HG02798 (cell line): ENCODE data around the gene SNRK.

Source experiments
- ATAC-seq: cut with Tn5 transposase; IDR thresholded peaks from one replicate; pipeline ENCODE4 v1.9.1; 2021; ENCODE audit warnings: mild to moderate bottlenecking; ENCODE audit not compliant: unreplicated experiment, poor library complexity

Gene SNRK

GRCh38 chr3:43366885-43367284, 80.5 kb downstream of the SNRK start:
- ATAC-seq: no peak

- no peak for ATAC-seq
Measured at GRCh38 chr3:43369404-43370292, 83.3 kb downstream of the SNRK start.

DNA sequence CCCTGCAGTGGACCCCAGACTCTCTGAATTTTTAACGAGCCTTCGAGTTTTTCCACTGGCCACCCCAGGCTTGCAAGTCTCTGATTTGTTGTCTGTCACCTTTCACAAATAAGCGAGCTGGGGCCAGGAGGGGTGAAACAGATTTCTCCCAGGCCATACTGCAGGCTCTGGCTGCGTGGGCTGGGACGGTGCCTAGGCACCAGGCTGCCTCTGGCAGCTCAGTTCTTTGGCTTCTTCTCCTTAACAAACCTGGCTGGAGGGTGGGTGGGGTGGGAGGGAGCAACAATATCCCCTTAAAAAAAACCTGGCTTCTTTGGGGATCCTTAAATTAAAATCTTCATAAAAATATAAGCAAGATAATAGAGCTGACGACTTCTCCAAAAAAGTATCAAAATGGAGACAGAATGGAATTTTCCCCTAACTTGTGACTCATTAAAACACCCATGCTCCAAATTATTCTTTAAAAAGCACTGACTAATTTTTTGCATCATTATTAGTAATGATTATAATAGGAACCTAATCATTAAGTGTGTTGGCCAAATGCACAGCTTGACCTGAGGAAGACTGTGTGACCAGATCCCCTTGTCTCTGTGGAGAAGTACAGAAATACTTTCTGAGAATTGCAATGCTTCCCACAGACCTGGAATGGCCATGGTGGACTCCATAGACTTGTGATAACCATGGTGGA, 84.1 kb downstream of the SNRK start:
- ATAC-seq: no peak

- ATAC-seq: no peak
Measured at GRCh38 chr3:43371494-43371893, 85.2 kb downstream of the SNRK start.

GRCh38 chr3:43372007-43372740, 85.8 kb downstream of the SNRK start:
- no peak for ATAC-seq

DNA sequence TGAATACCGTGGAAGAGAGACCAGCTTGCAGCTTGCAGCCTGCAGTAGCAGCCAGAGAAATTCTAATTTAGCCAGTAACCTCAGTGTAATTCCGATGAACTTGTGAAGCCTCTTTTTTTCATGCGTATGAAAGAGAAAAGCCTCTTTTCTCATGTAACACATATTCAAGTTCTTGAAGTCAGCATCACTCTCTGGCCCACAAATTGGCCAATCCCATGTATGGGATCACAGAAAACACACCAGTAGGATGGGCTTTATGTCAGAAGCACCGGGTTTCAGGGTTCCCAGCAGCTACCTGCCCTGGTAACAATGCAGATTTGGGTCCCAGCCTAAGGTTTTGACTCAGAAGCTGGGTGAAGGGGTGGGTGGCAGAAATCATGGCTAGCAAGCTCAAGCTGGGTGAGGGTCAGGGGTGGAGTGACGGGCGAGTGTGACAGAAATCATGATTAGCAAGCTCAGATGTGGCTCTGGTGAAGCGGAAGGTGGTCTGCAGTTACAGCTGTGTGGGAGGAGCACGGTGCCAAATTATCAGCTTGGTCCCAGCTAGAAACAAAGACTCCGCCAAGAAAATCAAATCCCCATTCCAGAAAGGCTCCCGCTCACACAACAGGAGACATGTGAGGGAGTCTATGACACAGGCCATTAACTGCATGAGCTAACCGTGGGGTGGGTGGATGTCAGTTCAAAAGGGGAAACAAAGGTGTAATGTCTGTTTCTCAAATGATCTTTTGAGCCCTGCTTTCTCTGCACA, 86.6 kb downstream of the SNRK start:
- ATAC-seq: no peak

GRCh38 chr3:43373560-43373928, 87.2 kb downstream of the SNRK start:
- no peak for ATAC-seq

- peak; percentile 77 for ATAC-seq
Measured at GRCh38 chr3:43378066-43378935, 92.0 kb downstream of the SNRK start.

- ATAC-seq: no peak
Measured at GRCh38 chr3:43379343-43379742, 93.0 kb downstream of the SNRK start.

DNA sequence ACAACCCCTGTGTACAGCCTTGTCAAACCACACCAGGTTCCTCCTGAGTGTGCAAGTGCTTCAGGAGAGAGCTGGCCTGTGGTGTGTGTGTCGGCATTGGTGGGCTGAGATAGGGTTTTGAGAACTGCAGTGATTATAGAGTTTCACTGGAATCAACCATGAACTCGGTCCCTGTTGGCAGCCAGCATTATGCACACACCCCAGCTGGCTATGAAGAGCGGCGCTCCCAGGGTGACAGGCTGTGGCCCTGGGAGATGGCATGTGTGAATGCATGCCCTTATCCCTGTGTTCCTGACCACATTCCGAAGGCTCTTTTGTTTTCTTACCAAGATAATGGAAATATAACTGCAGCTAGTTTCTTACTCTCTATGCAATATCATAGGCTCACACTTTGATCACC, 101.8 kb downstream of the SNRK start:
- no peak for ATAC-seq

DNA sequence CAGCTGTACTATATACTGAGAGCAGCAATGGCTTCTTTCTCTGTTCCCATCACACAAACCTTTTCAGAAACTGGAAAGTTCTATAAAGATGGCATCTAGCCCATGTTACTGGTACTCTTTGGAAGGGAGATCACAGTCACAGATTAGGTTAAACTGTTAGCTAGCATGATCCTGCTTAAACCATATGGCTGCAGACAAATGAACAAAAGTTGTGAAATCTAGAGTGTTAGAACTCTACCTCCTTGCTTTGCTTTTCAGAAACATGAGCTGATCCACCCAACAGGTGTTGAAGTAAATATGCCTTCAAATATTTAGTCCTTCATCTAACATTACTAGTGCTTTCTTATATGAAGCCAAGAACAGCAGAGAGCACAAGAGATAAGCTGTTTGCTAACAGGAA, 102.6 kb downstream of the SNRK start:
- no peak for ATAC-seq

GRCh38 chr3:43389388-43390254, 103.3 kb downstream of the SNRK start:
- peak; percentile 50 for ATAC-seq

GRCh38 chr3:43390255-43390588, 103.9 kb downstream of the SNRK start:
- ATAC-seq: no peak

DNA sequence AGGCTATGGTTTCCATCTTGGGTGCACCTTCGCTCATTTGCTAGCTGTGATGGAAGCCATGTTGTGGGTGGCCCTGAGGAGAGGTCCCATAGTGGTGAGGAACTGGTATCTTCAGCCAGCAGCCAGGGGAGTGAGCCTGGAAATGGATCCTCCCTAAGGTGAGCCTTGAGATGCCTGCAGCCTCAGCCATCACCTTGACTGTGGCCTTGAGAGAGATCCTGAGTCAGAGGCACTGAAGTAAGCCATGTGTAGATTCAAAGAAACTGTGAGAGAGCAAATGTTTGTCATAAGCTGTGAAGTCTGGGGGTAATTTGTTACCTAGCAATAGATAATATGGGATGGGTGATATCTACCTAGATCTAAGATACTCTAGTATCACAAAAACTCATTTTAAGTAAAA, 105.3 kb downstream of the SNRK start:
- no peak for ATAC-seq

- no peak for ATAC-seq
Measured at GRCh38 chr3:43394041-43394554, 107.8 kb downstream of the SNRK start.

- ATAC-seq: no peak
Measured at GRCh38 chr3:43399034-43399433, 112.7 kb downstream of the SNRK start.

DNA sequence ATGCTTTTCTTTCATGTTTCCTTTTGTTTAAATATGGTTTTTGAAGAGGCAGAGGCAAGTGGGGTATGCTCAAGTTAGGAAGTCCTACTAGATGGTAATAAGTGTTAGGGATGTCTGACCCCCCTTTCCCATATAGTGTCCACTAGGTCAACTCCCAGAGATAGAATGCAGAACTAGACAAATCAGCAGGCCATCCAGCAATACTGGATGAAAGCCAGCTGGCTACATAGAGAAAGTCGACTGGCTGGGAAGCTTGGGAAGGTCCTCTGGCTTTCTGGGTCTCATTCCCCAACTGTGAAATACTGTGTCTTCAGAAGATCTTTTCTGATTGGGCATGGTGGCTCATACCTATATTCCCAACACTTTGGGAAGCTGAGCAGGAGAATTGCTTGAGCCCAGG, 113.8 kb downstream of the SNRK start:
- no peak for ATAC-seq
